ENCODE measurements around the gene LRIG1.

LRIG1 gene

GRCh38 chr3:66403323-66403990 lies 97.4 kb downstream of the LRIG1 start:
- DNase-seq (ENCODE audit: low read depth in 3 of 3): no peak

GRCh38 chr3:66402596-66403290 lies 98.1 kb downstream of the LRIG1 start:
- no peak for DNase-seq (ENCODE audit: low read depth in 3 of 3)

GRCh38 chr3:66401675-66402491 lies 98.9 kb downstream of the LRIG1 start:
- no peak for DNase-seq (ENCODE audit: low read depth in 3 of 3)

- no peak for DNase-seq (ENCODE audit: low read depth in 3 of 3)
Measured at GRCh38 chr3:66401157-66401550, 99.7 kb downstream of the LRIG1 start.

- no peak for DNase-seq (ENCODE audit: low read depth in 3 of 3)
Measured at GRCh38 chr3:66400411-66401156, 100.2 kb downstream of the LRIG1 start.

GRCh38 chr3:66399529-66400232 lies 101.1 kb downstream of the LRIG1 start:
- no peak for DNase-seq (ENCODE audit: low read depth in 3 of 3)

GRCh38 chr3:66398228-66399025 lies 102.4 kb downstream of the LRIG1 start:
- DNase-seq (ENCODE audit: low read depth in 3 of 3): no peak

GRCh38 chr3:66397745-66398144 lies 103.1 kb downstream of the LRIG1 start:
- DNase-seq (ENCODE audit: low read depth in 3 of 3): no peak

GRCh38 chr3:66396888-66397287 lies 103.9 kb downstream of the LRIG1 start:
- DNase-seq (ENCODE audit: low read depth in 3 of 3): no peak

- no peak for DNase-seq (ENCODE audit: low read depth in 3 of 3)
Measured at GRCh38 chr3:66396161-66396760, 104.6 kb downstream of the LRIG1 start.

- DNase-seq (ENCODE audit: low read depth in 3 of 3): no peak
Measured at GRCh38 chr3:66395635-66396034, 105.2 kb downstream of the LRIG1 start.

GRCh38 chr3:66394753-66395249 lies 106.0 kb downstream of the LRIG1 start:
- no peak for DNase-seq (ENCODE audit: low read depth in 3 of 3)

- DNase-seq (ENCODE audit: low read depth in 3 of 3): peak in 1 of 3 experiments; percentile 18
Measured at GRCh38 chr3:66394019-66394752, 106.6 kb downstream of the LRIG1 start.

GRCh38 chr3:66393333-66394005 lies 107.4 kb downstream of the LRIG1 start:
- no peak for DNase-seq (ENCODE audit: low read depth in 3 of 3)

- no peak for DNase-seq (ENCODE audit: low read depth in 3 of 3)
Measured at GRCh38 chr3:66392966-66393332, 107.9 kb downstream of the LRIG1 start.

GRCh38 chr3:66392512-66392911 lies 108.3 kb downstream of the LRIG1 start:
- DNase-seq (ENCODE audit: low read depth in 3 of 3): no peak

GRCh38 chr3:66390013-66390412 lies 110.8 kb downstream of the LRIG1 start:
- DNase-seq (ENCODE audit: low read depth in 3 of 3): no peak

GRCh38 chr3:66386925-66387650 lies 113.7 kb downstream of the LRIG1 start:
- DNase-seq (ENCODE audit: low read depth in 3 of 3): no peak

Measured in stimulated activated CD4-positive, alpha-beta T cell treated with anti-CD3 and anti-CD28 coated beads, TNF-alpha, amount 100 ng/mL, for 4 hours (primary cell).